Pancreas (tissue), 10 donors: ENCODE results near the gene HAUS3. TPM values are rescaled to one million over a fixed set of nuclear protein-coding genes. Genes with fewer than 3 reads are reported as not detected.

Experiments used
- ATAC-seq, 4 donors: fragments of 200-7000 bp; cut with Tn5 transposase; one replicate each; pipeline versions ENCODE4 v1.8.0 to v1.9.1; 2020; ENCODE audit warnings: mild to moderate bottlenecking in 4 of 4, moderate library complexity in 4 of 4
- DNase-seq, 6 donors: peaks; one replicate each; pipeline ENCODE4 v3.0.0-alpha.2; 2020
- FAIRE-seq: peaks from 2 replicates; lab custom pipeline; 2012; peaks lifted over from hg19 to GRCh38; lab: Jason Lieb, UNC
- H3K27ac ChIP-seq, 4 donors: fragments of 200-600 bp; sonication (generic); 1 replicate in 3 of 4; 2 replicates in 1 of 4; pipeline versions ENCODE4 v1.5.0 to v1.8.0; 2020
- H3K27me3 ChIP-seq, 4 donors: fragments of 200-600 bp; one replicate each; pipeline ENCODE4 v1.8.0; 2021
- H3K36me3 ChIP-seq, 3 donors: fragments of 200-600 bp; sonication (generic) in 1 of 3; one replicate each; pipeline versions ENCODE4 v1.5.0 to v1.8.0; 2020 to 2021
- H3K4me1 ChIP-seq, 3 donors: fragments of 200-600 bp; one replicate each; pipeline ENCODE4 v1.8.0; 2021
- H3K4me3 ChIP-seq, 4 donors: fragments of 200-600 bp; sonication (generic) in 2 of 4; one replicate each; pipeline versions ENCODE4 v1.5.0 to v1.8.0; 2020 to 2021
- H3K9me3 ChIP-seq, 4 donors: fragments of 200-600 bp; one replicate each; pipeline ENCODE4 v1.8.0; 2021
- CTCF ChIP-seq, 4 donors: fragments of 200-600 bp; sonication (generic) in 3 of 4; IDR thresholded peaks; one replicate each; pipeline versions ENCODE4 v1.5.0 to v1.8.0; 2021; ENCODE audit warnings: antibody characterized with exemption in 4 of 4
- WGBS, 2 donors: extraction: QIAGEN DNeasy Blood & Tissue Kit; methylation state at CpG; one replicate each; pipeline ENCODE4 v1.1.7; 2013; 5-methylcytosine and 5-hydroxymethylcytosine counted together
- intact Hi-C, 3 donors: fragments of 100-400 bp; cut with DNase I; formaldehyde crosslinking; loops; one replicate each; pipeline versions ENCODE4 v1.11.1 to v1.14.2; 2022
- polyA plus RNA-seq, 2 donors: library from polyadenylated mRNA; stranded (reverse); fragments of 200-250 nt; gene quantifications; one replicate each; pipeline ENCODE4 v1.2.3, GENCODE V29; 2013
- total RNA-seq, 6 donors: library from RNA; stranded (reverse); fragmentation: NEBNext Ultra II Directional in 4 of 6; extraction: Animal tissue kit (Norgen Biotek cat#: 25700) in 4 of 6; gene quantifications; one replicate each; pipeline versions ENCODE4 v1.2.1 to v1.2.4, GENCODE V29; 2021 to 2023
- donor health status: healthy with polysubstance abuse.
- donor health status: DM: no; HTN: no; CAD: no; lungs with moderate emphysema.
- donor health status: DM: no; HTN: no; CAD: no.
- donor health status: control.
- donor health status: control.
- donor health status: Bipolar disorder and iron deficiency.
- donor health status: DM: yes; HTN: yes; CAD: no.
- donor health status: DM: no; HTN: no; CAD: no.
- donor health status: DM: no; HTN: no; CAD: no.
- donor health status: DM: yes; HTN: yes; CAD: no.

HAUS3 gene
- total and polyA plus RNA-seq, 8 donors = 4.1 to 9.6 (median 6.2) TPM

GRCh38 chr4:2285613-2286381, 43.9 kb upstream of the HAUS3 start:
- Histone ChIP-seq H3K36me3 (no peaks in the 10 kb centered on the region), H3K9me3 (no peaks in the 10 kb centered on the region), H3K27ac (no peak overlapping the region), H3K4me1 (no peaks in the 10 kb centered on the region), H3K4me3 (no peak overlapping the region), H3K27me3 (no peaks in the 10 kb centered on the region)
- FAIRE-seq (no peak), DNase-seq (peak in 2 of 6 donors; percentile 46 to 53), ATAC-seq (no peak)
- 88 to 91% methylated on average over 24 to 27 of the region's 27 CpGs for WGBS, 2 donors
- intact Hi-C loops = no loop called here
- no peak for TF ChIP-seq CTCF (IDR thresholded peaks at IDR 0.05)

GRCh38 chr4:2284934-2285612, 43.2 kb upstream of the HAUS3 start:
- no peak for ATAC-seq
- peak in 2 of 6 donors; percentile 30 for DNase-seq
- Histone ChIP-seq H3K4me1 (no peaks in the 10 kb centered on the region), H3K4me3 (no peak overlapping the region), H3K36me3 (no peaks in the 10 kb centered on the region), H3K9me3 (no peaks in the 10 kb centered on the region), H3K27me3 (no peaks in the 10 kb centered on the region), H3K27ac (no peak overlapping the region)
- 85 to 90% methylated on average over 15 of the region's 15 CpGs for WGBS, 2 donors
- FAIRE-seq = no peak
- no peak for TF ChIP-seq CTCF (IDR thresholded peaks at IDR 0.05)
- intact Hi-C loops = no loop called here

GRCh38 chr4:2284161-2284933, 42.4 kb upstream of the HAUS3 start:
- FAIRE-seq (no peak), DNase-seq (peak in 2 of 6 donors; percentile 32 to 33), ATAC-seq (no peak)
- intact Hi-C loops = no loop called here
- Histone ChIP-seq H3K4me3 (no peak overlapping the region), H3K27ac (no peak overlapping the region), H3K9me3 (no peaks in the 10 kb centered on the region), H3K27me3 (no peaks in the 10 kb centered on the region), H3K36me3 (no peaks in the 10 kb centered on the region), H3K4me1 (no peaks in the 10 kb centered on the region)
- no peak for TF ChIP-seq CTCF (IDR thresholded peaks at IDR 0.05)
- 95 to 98% methylated on average over 23 of the region's 23 CpGs for WGBS, 2 donors

GRCh38 chr4:2283199-2283711, 41.3 kb upstream of the HAUS3 start:
- FAIRE-seq = no peak
- H3K4me3 ChIP-seq = no peak overlapping the region
- no peak overlapping the region for H3K27ac ChIP-seq
- ATAC-seq = no peak
- no peaks in the 10 kb centered on the region for H3K36me3 ChIP-seq
- no peaks in the 10 kb centered on the region for H3K27me3 ChIP-seq
- intact Hi-C loops = no loop called here
- no peaks in the 10 kb centered on the region for H3K9me3 ChIP-seq
- TF ChIP-seq CTCF (IDR thresholded peaks at IDR 0.05) = no peak
- no peaks in the 10 kb centered on the region for H3K4me1 ChIP-seq
- DNase-seq = no peak
- WGBS, 2 donors = 80 to 84% methylated on average over 3 of the region's 3 CpGs
